Stimulated activated CD8-positive, alpha-beta memory T cell treated with anti-CD3 and anti-CD28 coated beads, Interleukin-4, amount 100 ng/mL, for 1 hour (primary cell): Measurements from ENCODE around the gene CLVS2.

ENCODE experiments used
- DNase-seq, 2 donors: peaks; one replicate each; pipeline ENCODE4 v3.0.0-alpha.2; 2020; ENCODE audit warnings: low read depth in 2 of 2, low spot score in 1 of 2

Gene CLVS2

GRCh38 chr6:123022975-123023374, 26.9 kb downstream of the CLVS2 start:
- no peak for DNase-seq

- DNase-seq = no peak
These were observed 28.9 kb downstream of the CLVS2 start for GRCh38 chr6:123024976-123025375.

- DNase-seq = no peak
These were observed 31.4 kb downstream of the CLVS2 start for GRCh38 chr6:123027408-123027807.

GRCh38 chr6:123028263-123028662, 32.2 kb downstream of the CLVS2 start:
- DNase-seq = no peak

GRCh38 chr6:123030282-123030681, 34.2 kb downstream of the CLVS2 start:
- DNase-seq = no peak

- DNase-seq = no peak
These were observed 40.6 kb downstream of the CLVS2 start for GRCh38 chr6:123036648-123037047.

- DNase-seq = no peak
These were observed 43.4 kb downstream of the CLVS2 start for GRCh38 chr6:123039431-123039830.

- DNase-seq = no peak
These were observed 46.4 kb downstream of the CLVS2 start for GRCh38 chr6:123042401-123042800.

GRCh38 chr6:123044341-123044860, 48.4 kb downstream of the CLVS2 start:
- no peak for DNase-seq

GRCh38 chr6:123053602-123054225, 57.7 kb downstream of the CLVS2 start:
- no peak for DNase-seq

- no peak for DNase-seq
These were observed 59.2 kb downstream of the CLVS2 start for GRCh38 chr6:123055256-123055655.

- no peak for DNase-seq
These were observed 66.6 kb downstream of the CLVS2 start for GRCh38 chr6:123062670-123063069.

- no peak for DNase-seq
These were observed 68.0 kb downstream of the CLVS2 start for GRCh38 chr6:123064038-123064437.

GRCh38 chr6:123074616-123075015, 78.6 kb downstream of the CLVS2 start:
- DNase-seq = no peak

GRCh38 chr6:123085403-123085802, 89.4 kb downstream of the CLVS2 start:
- DNase-seq = no peak

- no peak for DNase-seq
These were observed 93.2 kb downstream of the CLVS2 start for GRCh38 chr6:123089226-123089625.

- DNase-seq = no peak
These were observed 95.3 kb downstream of the CLVS2 start for GRCh38 chr6:123091091-123091895.

GRCh38 chr6:123091896-123092271, 95.8 kb downstream of the CLVS2 start:
- DNase-seq = no peak

- no peak for DNase-seq
These were observed 98.8 kb downstream of the CLVS2 start for GRCh38 chr6:123094795-123095194.

- DNase-seq = no peak
These were observed 109.5 kb downstream of the CLVS2 start for GRCh38 chr6:123105561-123105960.

GRCh38 chr6:123116370-123116769, 120.3 kb downstream of the CLVS2 start:
- DNase-seq = no peak

GRCh38 chr6:123117145-123117908, 121.3 kb downstream of the CLVS2 start:
- DNase-seq = no peak
